Keratinocyte (primary cell): ENCODE data around the gene MACF1.
"Not testable (repeated sequence)": the region's sequence is repeated elsewhere in the genome, so short reads cannot be mapped to it uniquely, and the experiment has no call there.

ENCODE experiments used
- EZH2 ChIP-seq: IDR thresholded peaks from one replicate; pipeline ENCODE4 v1.6.1; 2012; ENCODE audit warnings: inconsistent platforms, mild to moderate bottlenecking, low read length, moderate library complexity
- TF ChIP-seq, protein P1 (sequence below), 3 experiments: IDR thresholded peaks in 1 of 3; conservative IDR thresholded peaks in 1 of 3; optimal IDR thresholded peaks in 1 of 3; 2 replicates in 2 of 3; 3 replicates in 1 of 3; pipeline versions ENCODE3 to v1.5.1; 2011; ENCODE audit warnings: low read length in 3 of 3, mild to moderate bottlenecking in 3 of 3, moderate library complexity in 2 of 3, control low read depth in 1 of 3, inconsistent platforms in 1 of 3; ENCODE audit not compliant: insufficient read depth in 2 of 3; ENCODE audit errors: extremely low read depth in 1 of 3

DNA sequence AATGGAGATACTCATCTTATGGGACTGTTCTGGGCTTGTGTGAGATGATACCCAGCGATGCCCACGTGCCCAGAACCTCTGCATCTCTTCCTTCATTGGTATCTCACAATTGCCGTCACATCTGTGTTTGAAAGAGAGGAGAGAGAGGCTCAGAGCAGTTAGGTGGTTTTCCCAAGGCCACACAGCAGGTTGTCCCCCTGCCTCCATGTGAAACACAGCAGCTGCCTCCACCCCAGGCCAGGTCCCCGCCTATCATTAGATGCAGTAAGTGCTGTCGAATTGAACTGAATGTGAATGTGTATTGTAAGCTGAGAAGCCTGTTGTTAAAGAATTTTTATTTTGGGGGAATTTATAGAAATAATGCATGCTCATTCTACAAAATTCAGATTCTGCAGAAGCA, 292.0 kb downstream of the MACF1 start:
- TF ChIP-seq, protein P1, sequence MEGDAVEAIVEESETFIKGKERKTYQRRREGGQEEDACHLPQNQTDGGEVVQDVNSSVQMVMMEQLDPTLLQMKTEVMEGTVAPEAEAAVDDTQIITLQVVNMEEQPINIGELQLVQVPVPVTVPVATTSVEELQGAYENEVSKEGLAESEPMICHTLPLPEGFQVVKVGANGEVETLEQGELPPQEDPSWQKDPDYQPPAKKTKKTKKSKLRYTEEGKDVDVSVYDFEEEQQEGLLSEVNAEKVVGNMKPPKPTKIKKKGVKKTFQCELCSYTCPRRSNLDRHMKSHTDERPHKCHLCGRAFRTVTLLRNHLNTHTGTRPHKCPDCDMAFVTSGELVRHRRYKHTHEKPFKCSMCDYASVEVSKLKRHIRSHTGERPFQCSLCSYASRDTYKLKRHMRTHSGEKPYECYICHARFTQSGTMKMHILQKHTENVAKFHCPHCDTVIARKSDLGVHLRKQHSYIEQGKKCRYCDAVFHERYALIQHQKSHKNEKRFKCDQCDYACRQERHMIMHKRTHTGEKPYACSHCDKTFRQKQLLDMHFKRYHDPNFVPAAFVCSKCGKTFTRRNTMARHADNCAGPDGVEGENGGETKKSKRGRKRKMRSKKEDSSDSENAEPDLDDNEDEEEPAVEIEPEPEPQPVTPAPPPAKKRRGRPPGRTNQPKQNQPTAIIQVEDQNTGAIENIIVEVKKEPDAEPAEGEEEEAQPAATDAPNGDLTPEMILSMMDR (optimal IDR thresholded peaks at IDR 0.05 in 1 of 3, IDR thresholded peaks at IDR 0.05 in 1 of 3, conservative IDR thresholded peaks at IDR 0.05 in 1 of 3; ENCODE audit: extremely low read depth in 1 of 3, insufficient read depth in 2 of 3, low read length in 3 of 3), result not testable (repeated sequence)
- not testable (repeated sequence) for TF ChIP-seq EZH2
